H1 (cell line): ENCODE results near the gene SPIRE1. TPM values are rescaled to one million over a fixed set of nuclear protein-coding genes. Genes with fewer than 3 reads are reported as not detected.
"Not testable (repeated sequence)": the region's sequence is repeated elsewhere in the genome, so short reads cannot be mapped to it uniquely, and the experiment has no call there.

ENCODE experiments used
- CTCF ChIA-PET: fragments of 300-600 bp; sonication (Branson Sonifier 250); formaldehyde crosslinking; loops from one replicate; lab custom pipeline; 2021; ENCODE audit not compliant: partially characterized antibody; lab: Charles Lee
- POLR2A ChIA-PET: fragments of 300-600 bp; sonication (Branson Sonifier 250); formaldehyde crosslinking; loops from one replicate; lab custom pipeline; 2021; ENCODE audit warnings: inconsistent platforms; ENCODE audit not compliant: partially characterized antibody; lab: Charles Lee
- DNase-seq, 2 experiments: peaks; one replicate each; pipeline versions ENCODE4 v3.0.0 to v3.0.0-alpha.2; 2010 to 2022; ENCODE audit warnings: low spot score in 2 of 2, low read depth in 1 of 2, mixed read lengths in 1 of 2
- FAIRE-seq: peaks from 2 replicates; lab custom pipeline; 2011; peaks lifted over from hg19 to GRCh38; lab: Jason Lieb, UNC
- H2AFZ ChIP-seq: 2 replicates; pipeline ENCODE4 v1.8.1; 2012; ENCODE audit warnings: low read length, inconsistent platforms
- H2AK5ac ChIP-seq: 2 replicates; pipeline ENCODE4 v1.6.1; 2013; ENCODE audit warnings: low read depth, low read length
- H2BK120ac ChIP-seq: replicated peaks from 2 replicates; pipeline ENCODE3; 2013; ENCODE audit warnings: low read depth, low read length, inconsistent platforms
- H2BK12ac ChIP-seq: 2 replicates; pipeline ENCODE4 v1.6.1; 2013; ENCODE audit warnings: low read depth, low read length
- H2BK15ac ChIP-seq: 2 replicates; pipeline ENCODE4 v1.6.1; 2013; ENCODE audit warnings: low read length
- H2BK20ac ChIP-seq: 2 replicates; pipeline ENCODE4 v1.6.1; 2013; ENCODE audit warnings: low read length
- H2BK5ac ChIP-seq: 2 replicates; pipeline ENCODE4 v1.6.1; 2013; ENCODE audit warnings: low read depth, low read length
- H3K14ac ChIP-seq: 2 replicates; pipeline ENCODE4 v1.6.1; 2013; ENCODE audit warnings: inconsistent platforms; ENCODE audit not compliant: insufficient read length
- H3K18ac ChIP-seq: 2 replicates; pipeline ENCODE4 v1.6.1; 2013; ENCODE audit warnings: low read length; ENCODE audit errors: extremely low read depth
- H3K23ac ChIP-seq: 2 replicates; pipeline ENCODE4 v1.6.1; 2013; ENCODE audit warnings: inconsistent platforms; ENCODE audit not compliant: insufficient read length
- H3K23me2 ChIP-seq: 2 replicates; pipeline ENCODE4 v1.6.1; 2013; ENCODE audit warnings: low read depth, low read length
- H3K27ac ChIP-seq: 2 replicates; pipeline ENCODE4 v1.6.1; 2011; ENCODE audit warnings: low read depth, low read length, inconsistent platforms
- H3K27me3 ChIP-seq, 4 experiments: replicated peaks in 1 of 4; 1 replicate in 1 of 4; 2 replicates in 3 of 4; pipeline versions ENCODE4 v1.6.1 to v1.8.1; 2011 to 2013; ENCODE audit warnings: low read length in 3 of 4, mild to moderate bottlenecking in 3 of 4, inconsistent platforms in 2 of 4, mixed read lengths in 2 of 4, moderate library complexity in 1 of 4; ENCODE audit not compliant: control insufficient read depth in 3 of 4, insufficient read depth in 3 of 4; ENCODE audit errors: extremely low read depth in 1 of 4
- H3K36me3 ChIP-seq, 4 experiments: 2 replicates each; pipeline versions ENCODE4 v1.6.1 to v1.8.1; 2011 to 2013; ENCODE audit warnings: mild to moderate bottlenecking in 4 of 4, low read length in 3 of 4, moderate library complexity in 2 of 4, control low read depth in 1 of 4, inconsistent platforms in 1 of 4; ENCODE audit not compliant: insufficient read depth in 4 of 4, control insufficient read depth in 2 of 4
- H3K4ac ChIP-seq: replicated peaks from 2 replicates; pipeline ENCODE3; 2013; ENCODE audit warnings: low read length, low read depth, mixed read lengths, inconsistent platforms; ENCODE audit not compliant: insufficient read length
- H3K4me1 ChIP-seq, 4 experiments: replicated peaks in 1 of 4; 1 replicate in 1 of 4; 2 replicates in 3 of 4; pipeline versions ENCODE4 v1.6.1 to v1.8.1; 2011 to 2013; ENCODE audit warnings: low read length in 3 of 4, inconsistent platforms in 2 of 4, mixed read lengths in 1 of 4; ENCODE audit not compliant: insufficient read depth in 4 of 4, control insufficient read depth in 3 of 4
- H3K4me2 ChIP-seq, 2 experiments: 2 replicates each; pipeline versions ENCODE4 v1.6.1 to v1.8.1; 2011 to 2013; ENCODE audit warnings: low read depth in 2 of 2, low read length in 2 of 2, control low read depth in 1 of 2, inconsistent platforms in 1 of 2, mild to moderate bottlenecking in 1 of 2; ENCODE audit not compliant: insufficient read depth in 1 of 2
- H3K4me3 ChIP-seq, 4 experiments: fragments of 200-600, 300-600 bp in 1 of 4; sonication (generic), shearing (Covaris generic), sonication (Bioruptor Twin) in 1 of 4; 2 replicates each; pipeline versions ENCODE4 v1.5.1 to v1.8.1; 2011 to 2016; ENCODE audit warnings: low read length in 4 of 4, low read depth in 3 of 4, control low read depth in 2 of 4, inconsistent platforms in 2 of 4, mild to moderate bottlenecking in 2 of 4, mixed read lengths in 1 of 4, moderate library complexity in 1 of 4; ENCODE audit not compliant: insufficient read depth in 2 of 4; ENCODE audit errors: extremely low read depth in 1 of 4
- H3K56ac ChIP-seq: replicated peaks from 2 replicates; pipeline ENCODE3; 2013; ENCODE audit warnings: low read depth, mild to moderate bottlenecking, mixed read lengths, low read length, inconsistent platforms; ENCODE audit not compliant: insufficient read length
- H3K79me1 ChIP-seq: 2 replicates; pipeline ENCODE4 v1.6.1; 2013; ENCODE audit warnings: low read depth, low read length, control low read depth
- H3K79me2 ChIP-seq, 2 experiments: 2 replicates each; pipeline versions ENCODE4 v1.6.1 to v1.8.1; 2012 to 2013; ENCODE audit warnings: low read length in 2 of 2, mild to moderate bottlenecking in 2 of 2, inconsistent platforms in 1 of 2; ENCODE audit not compliant: insufficient read depth in 2 of 2, control insufficient read depth in 1 of 2
- H3K9ac ChIP-seq, 4 experiments: replicated peaks in 1 of 4; 1 replicate in 1 of 4; 2 replicates in 3 of 4; pipeline versions ENCODE4 v1.6.1 to v1.8.1; 2011 to 2013; ENCODE audit warnings: low read depth in 3 of 4, low read length in 3 of 4, control low read depth in 2 of 4, mild to moderate bottlenecking in 2 of 4, moderate library complexity in 2 of 4, inconsistent platforms in 1 of 4; ENCODE audit errors: extremely low read depth in 1 of 4
- H3K9me3 ChIP-seq, 2 experiments: 2 replicates each; pipeline versions ENCODE4 v1.6.1 to v1.8.1; 2012 to 2013; ENCODE audit warnings: mild to moderate bottlenecking in 2 of 2, moderate library complexity in 2 of 2, control low read depth in 1 of 2, inconsistent platforms in 1 of 2, low read depth in 1 of 2, low read length in 1 of 2, mixed read lengths in 1 of 2; ENCODE audit not compliant: insufficient read depth in 2 of 2
- H4K20me1 ChIP-seq, 2 experiments: replicated peaks in 1 of 2; 2 replicates each; pipeline versions ENCODE3 to v1.8.1; 2011 to 2013; ENCODE audit warnings: inconsistent platforms in 2 of 2, low read length in 2 of 2, mild to moderate bottlenecking in 1 of 2; ENCODE audit not compliant: insufficient read depth in 2 of 2, control insufficient read depth in 1 of 2
- H4K5ac ChIP-seq: 2 replicates; pipeline ENCODE4 v1.6.1; 2013; ENCODE audit warnings: low read length, low read depth, mixed read lengths, inconsistent platforms; ENCODE audit not compliant: insufficient read length
- H4K8ac ChIP-seq: 2 replicates; pipeline ENCODE4 v1.8.0; 2013; ENCODE audit warnings: mild to moderate bottlenecking, moderate library complexity, low read length, inconsistent platforms; ENCODE audit not compliant: insufficient read depth; ENCODE audit errors: extremely low read depth
- H4K91ac ChIP-seq: replicated peaks from 2 replicates; pipeline ENCODE3; 2013; ENCODE audit warnings: low read length, mixed read lengths, inconsistent platforms; ENCODE audit not compliant: insufficient read length
- ATF2 ChIP-seq: IDR thresholded peaks from 2 replicates; pipeline ENCODE4 v1.6.1; 2012; ENCODE audit warnings: low read length, inconsistent platforms
- FOSL1 ChIP-seq: IDR thresholded peaks from 2 replicates; pipeline ENCODE4 v1.6.1; 2011; ENCODE audit warnings: mild to moderate bottlenecking, low read depth, low read length, moderate library complexity; ENCODE audit not compliant: insufficient read depth
- RBBP5 ChIP-seq: IDR thresholded peaks from 2 replicates; pipeline ENCODE4 v1.7.1; 2012; ENCODE audit warnings: low read depth, mild to moderate bottlenecking, inconsistent platforms, low read length, moderate library complexity, borderline replicate concordance
- WGBS, 2 experiments: shearing (Covaris generic) in 1 of 2; methylation state at CpG; one replicate each; pipeline versions ENCODE4 v1.1.6 to v1.1.7; 2013 to 2015; ENCODE audit warnings: low lambda C conversion rate in 2 of 2, mixed read lengths in 2 of 2, inconsistent platforms in 1 of 2, low coverage in 1 of 2, missing lambda C conversion rate in 1 of 2; ENCODE audit not compliant: insufficient replicate concordance in 2 of 2, insufficient coverage in 1 of 2, insufficient read length in 1 of 2; ENCODE audit errors: extremely low coverage in 1 of 2, missing lambda C conversion rate in 1 of 2; 5-methylcytosine and 5-hydroxymethylcytosine counted together
- polyA plus RNA-seq, 7 experiments: library from polyadenylated mRNA; depleted of rRNA in 3 of 7; stranded (reverse) in 5 of 7; unstranded in 2 of 7; fragments of >200 nt in 5 of 7; fragments of 200-250 nt in 2 of 7; gene quantifications; 1 replicate in 5 of 7; 2 replicates in 1 of 7; 4 replicates in 1 of 7; pipeline versions ENCODE4 v1.2.1 to v1.2.3, GENCODE V29; 2011 to 2013; ENCODE audit warnings: missing spikeins in 2 of 7, mixed read lengths in 2 of 7
- total RNA-seq: library from RNA; stranded (reverse); fragmentation: NEBNext Ultra II Directional; extraction: Animal tissue kit (Norgen Biotek cat#: 25700); gene quantifications from 2 replicates; pipeline ENCODE4 v1.2.1, GENCODE V29; 2021

The SPIRE1 gene
- total and polyA plus RNA-seq, 2 of the 8 experiments (the other 6 are each of a cell fraction or from before 2014, with no cell fraction given), result 6.0 to 21.5 TPM

GRCh38 chr18:12628706-12629702, 28.9 kb downstream of the SPIRE1 start (continued):
- TF ChIP-seq RBBP5 (no peak), ATF2 (no peak), FOSL1 (no peak)

GRCh38 chr18:12627199-12627598, 30.7 kb downstream of the SPIRE1 start:
- H3K4me1 ChIP-seq, H3K27ac ChIP-seq, H2BK120ac ChIP-seq, H2BK5ac ChIP-seq, H3K23ac ChIP-seq, H2BK20ac ChIP-seq, FAIRE-seq, H3K4me2 ChIP-seq, H4K5ac ChIP-seq, H4K91ac ChIP-seq, H3K36me3 ChIP-seq, H3K14ac ChIP-seq, H3K9me3 ChIP-seq, H3K27me3 ChIP-seq, DNase-seq, H2AK5ac ChIP-seq, H3K4me3 ChIP-seq, H2BK12ac ChIP-seq, H2AFZ ChIP-seq, H3K18ac ChIP-seq, H3K79me1 ChIP-seq, POLR2A ChIA-PET, CTCF ChIA-PET, H3K9ac ChIP-seq, H3K23me2 ChIP-seq, H3K56ac ChIP-seq, H3K79me2 ChIP-seq, H4K8ac ChIP-seq, H4K20me1 ChIP-seq, H2BK15ac ChIP-seq, H3K4ac ChIP-seq: not testable (repeated sequence)
- 86% methylated on average over 3 of the region's 3 CpGs; no CpG with 5 or more reads in 1 of the 2 experiments for WGBS, 2 experiments
